Osteoblast (primary cell): Measurements from ENCODE around the gene UBE2V1. TPM values are rescaled to one million over a fixed set of nuclear protein-coding genes. Genes with fewer than 3 reads are reported as not detected.

ENCODE experiments used
- DNase-seq: peaks from one replicate; pipeline ENCODE4 v3.0.0; 2011; ENCODE audit warnings: low spot score, mixed read lengths; ENCODE audit not compliant: insufficient read length; ENCODE audit errors: missing footprints
- H2AFZ ChIP-seq: 2 replicates; pipeline ENCODE4 v1.6.0; 2011; ENCODE audit warnings: mild to moderate bottlenecking, low read length
- H3K27ac ChIP-seq: 2 replicates; pipeline ENCODE4 v1.5.1; 2011; ENCODE audit warnings: mild to moderate bottlenecking, low read depth, low read length, moderate library complexity
- H3K27me3 ChIP-seq: 2 replicates; pipeline ENCODE4 v1.6.0; 2012; ENCODE audit warnings: mild to moderate bottlenecking, control low read depth, inconsistent platforms, low read length, moderate library complexity; ENCODE audit not compliant: insufficient read depth
- H3K36me3 ChIP-seq: 2 replicates; pipeline ENCODE4 v1.5.1; 2011; ENCODE audit warnings: mild to moderate bottlenecking, low read length, control low read depth, moderate library complexity; ENCODE audit not compliant: insufficient read depth
- H3K4me1 ChIP-seq: 2 replicates; pipeline ENCODE4 v1.5.1; 2011; ENCODE audit warnings: mild to moderate bottlenecking, low read length, control low read depth, moderate library complexity; ENCODE audit not compliant: insufficient read depth
- H3K4me2 ChIP-seq: 2 replicates; pipeline ENCODE4 v1.6.0; 2011; ENCODE audit warnings: mild to moderate bottlenecking, low read length; ENCODE audit not compliant: insufficient read depth
- H3K4me3 ChIP-seq: fragments of 200-600 bp; sonication (generic); 3 replicates; pipeline ENCODE4 v1.5.1; 2012; ENCODE audit warnings: mild to moderate bottlenecking, low read length, inconsistent platforms; ENCODE audit not compliant: insufficient read depth
- H3K79me2 ChIP-seq: 2 replicates; pipeline ENCODE4 v1.6.0; 2012; ENCODE audit warnings: mild to moderate bottlenecking, low read length, control low read depth, inconsistent platforms; ENCODE audit not compliant: insufficient read depth
- H3K9me3 ChIP-seq: 2 replicates; pipeline ENCODE4 v1.5.1; 2011; ENCODE audit warnings: low read depth, low read length, control low read depth
- H4K20me1 ChIP-seq: 2 replicates; pipeline ENCODE4 v1.6.0; 2012; ENCODE audit warnings: mild to moderate bottlenecking, low read length, control low read depth; ENCODE audit not compliant: insufficient read depth
- CTCF ChIP-seq: IDR thresholded peaks from 2 replicates; pipeline ENCODE4 v1.5.1; 2011; ENCODE audit warnings: mild to moderate bottlenecking, low read depth, low read length, moderate library complexity; ENCODE audit errors: extremely low read depth
- total RNA-seq: library from RNA; depleted of rRNA; stranded (reverse); fragments of >200 nt; gene quantifications from 2 replicates; pipeline ENCODE4 v1.2.3, GENCODE V29; 2012

The UBE2V1 gene
- total RNA-seq, 1 donor: 90.8 TPM

GRCh38 chr20:50123418-50123817 lies 10.5 kb upstream of the UBE2V1 start:
- H3K4me2 ChIP-seq: no peak overlapping the region
- H3K79me2 ChIP-seq: peaks cover 3% of the 10 kb centered on the region
- H3K36me3 ChIP-seq: peaks cover 53% of the 10 kb centered on the region
- H2AFZ ChIP-seq: no peak overlapping the region
- no peak overlapping the region for H3K27ac ChIP-seq
- H3K4me1 ChIP-seq: peaks cover 5% of the 10 kb centered on the region
- no peak for TF ChIP-seq CTCF
- H3K27me3 ChIP-seq: no peaks in the 10 kb centered on the region
- H3K4me3 ChIP-seq: no peak overlapping the region
- no peak for DNase-seq
- no peaks in the 10 kb centered on the region for H4K20me1 ChIP-seq
- no peaks in the 10 kb centered on the region for H3K9me3 ChIP-seq

GRCh38 chr20:50122763-50123162 lies 9.8 kb upstream of the UBE2V1 start:
- no peaks in the 10 kb centered on the region for H3K9me3 ChIP-seq
- H3K27ac ChIP-seq: no peak overlapping the region
- peaks cover 5% of the 10 kb centered on the region for H3K4me1 ChIP-seq
- H2AFZ ChIP-seq: no peak overlapping the region
- DNase-seq: no peak
- H3K4me3 ChIP-seq: no peak overlapping the region
- H3K79me2 ChIP-seq: peaks cover 2% of the 10 kb centered on the region
- no peaks in the 10 kb centered on the region for H4K20me1 ChIP-seq
- peaks cover 46% of the 10 kb centered on the region for H3K36me3 ChIP-seq
- no peak overlapping the region for H3K4me2 ChIP-seq
- TF ChIP-seq CTCF: no peak
- H3K27me3 ChIP-seq: no peaks in the 10 kb centered on the region

GRCh38 chr20:50121858-50122271 lies 8.9 kb upstream of the UBE2V1 start:
- no peaks in the 10 kb centered on the region for H3K79me2 ChIP-seq
- TF ChIP-seq CTCF: no peak
- DNase-seq: no peak
- no peak overlapping the region for H2AFZ ChIP-seq
- peaks cover 39% of the 10 kb centered on the region for H3K36me3 ChIP-seq
- H4K20me1 ChIP-seq: no peaks in the 10 kb centered on the region
- H3K4me1 ChIP-seq: peaks cover 5% of the 10 kb centered on the region
- H3K4me2 ChIP-seq: no peak overlapping the region
- H3K27me3 ChIP-seq: no peaks in the 10 kb centered on the region
- H3K4me3 ChIP-seq: no peak overlapping the region
- no peaks in the 10 kb centered on the region for H3K9me3 ChIP-seq
- no peak overlapping the region for H3K27ac ChIP-seq

GRCh38 chr20:50120935-50121693 lies 8.2 kb upstream of the UBE2V1 start:
- Histone ChIP-seq H3K4me1 (peaks cover 9% of the 10 kb centered on the region), H3K4me2 (peak overlapping the region; percentile 23), H3K36me3 (peaks cover 31% of the 10 kb centered on the region), H3K9me3 (no peaks in the 10 kb centered on the region), H3K4me3 (no peak overlapping the region), H2AFZ (no peak overlapping the region), H3K27ac (no peak overlapping the region), H3K27me3 (no peaks in the 10 kb centered on the region), H3K79me2 (no peaks in the 10 kb centered on the region), H4K20me1 (no peaks in the 10 kb centered on the region)
- DNase-seq: peak; percentile 90
- TF ChIP-seq CTCF: peak; percentile 90
